VCaP (cell line): ENCODE measurements around the gene ZNF541.

Experiments used
- H3K27ac ChIP-seq: fragments of 450-650 bp; 2 replicates; pipeline ENCODE4 v1.5.1; 2017
- CTCF ChIP-seq: fragments of 450-650 bp; conservative IDR thresholded peaks from 2 replicates; pipeline ENCODE4 v1.5.1; 2017; ENCODE audit warnings: mild to moderate bottlenecking, moderate library complexity

ZNF541 gene

GRCh38 chr19:47564081-47564480 is 8.9 kb downstream of the ZNF541 start:
- TF ChIP-seq CTCF: no peak

GRCh38 chr19:47561440-47562057 is 11.4 kb downstream of the ZNF541 start:
- no peak for TF ChIP-seq CTCF
- no peak overlapping the region for H3K27ac ChIP-seq

More at GRCh38 chr19:47564081-47564480, 8.9 kb downstream of the ZNF541 start:
- H3K27ac ChIP-seq: peak overlapping the region; percentile 65

- no peak for TF ChIP-seq CTCF
- no peak overlapping the region for H3K27ac ChIP-seq
Observed at GRCh38 chr19:47560999-47561398, 11.9 kb downstream of the ZNF541 start.

GRCh38 chr19:47550129-47550528 is 22.8 kb downstream of the ZNF541 start:
- TF ChIP-seq CTCF: no peak
- H3K27ac ChIP-seq: no peak overlapping the region

- no peak for TF ChIP-seq CTCF
- no peak overlapping the region for H3K27ac ChIP-seq
Observed at GRCh38 chr19:47549261-47549862, 23.6 kb downstream of the ZNF541 start.

GRCh38 chr19:47547199-47547598 is 25.7 kb downstream of the ZNF541 start:
- TF ChIP-seq CTCF: no peak

GRCh38 chr19:47545061-47545948 is 27.6 kb downstream of the ZNF541 start:
- no peak for TF ChIP-seq CTCF
- no peak overlapping the region for H3K27ac ChIP-seq

More at GRCh38 chr19:47547199-47547598, 25.7 kb downstream of the ZNF541 start:
- H3K27ac ChIP-seq: no peak overlapping the region
